GM12872 (cell line): ENCODE measurements around the gene TIA1.

ENCODE experiments used
- CTCF ChIP-seq: IDR thresholded peaks from 3 replicates; pipeline ENCODE4 v1.5.1; 2011; ENCODE audit warnings: low read depth, mild to moderate bottlenecking, low read length, moderate library complexity; ENCODE audit not compliant: insufficient read depth

The TIA1 gene

GRCh38 chr2:70233926-70234325 is 14.5 kb downstream of the TIA1 start:
- no peak for TF ChIP-seq CTCF

DNA sequence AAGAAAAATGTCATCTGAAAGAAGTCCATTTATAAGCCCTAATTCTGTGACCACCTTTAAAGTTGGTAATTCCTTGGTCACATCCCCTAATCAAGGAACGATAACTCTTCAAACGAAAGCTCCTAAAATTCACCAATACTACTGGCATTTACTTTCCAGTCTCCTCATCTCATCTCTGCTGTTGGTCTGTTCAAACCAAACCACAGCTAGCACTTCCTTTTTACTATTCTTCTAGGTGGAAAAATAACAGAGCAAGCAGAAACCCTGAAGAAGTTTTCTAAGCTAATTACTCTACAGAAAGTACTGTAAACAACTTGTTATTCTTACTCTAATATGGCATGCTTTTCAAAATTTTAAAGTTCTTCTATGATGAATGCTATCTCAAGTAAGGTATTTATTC is 21.6 kb downstream of the TIA1 start:
- no peak for TF ChIP-seq CTCF

DNA sequence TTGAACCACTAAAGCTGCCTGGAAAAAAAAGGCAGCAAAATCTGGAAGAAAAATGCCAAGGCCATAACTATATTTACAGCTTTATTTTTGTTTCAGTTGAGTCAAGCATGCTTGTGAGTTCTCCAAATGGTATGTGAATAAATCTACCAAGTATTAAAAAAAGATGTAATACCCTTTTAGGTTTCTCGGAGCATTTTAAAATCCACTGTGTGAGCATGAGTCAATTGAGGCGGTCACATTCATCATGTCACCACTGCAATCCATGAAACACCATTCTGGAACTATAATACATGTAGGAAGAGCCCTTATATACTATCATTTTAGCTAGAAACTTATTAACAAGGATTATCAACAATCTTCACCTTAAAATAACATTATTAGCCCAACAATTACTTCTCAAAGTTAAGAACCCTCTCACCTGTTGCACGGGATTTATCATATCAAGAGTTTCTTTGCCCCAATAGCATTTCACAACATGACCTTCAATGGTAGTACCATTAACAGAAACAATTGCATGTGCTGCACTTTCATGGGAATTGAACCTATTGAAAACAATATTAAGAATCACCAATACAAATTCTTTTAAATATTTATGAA is 33.4 kb downstream of the TIA1 start:
- TF ChIP-seq CTCF = no peak

GRCh38 chr2:70214365-70214764 is 34.1 kb downstream of the TIA1 start:
- TF ChIP-seq CTCF = no peak

DNA sequence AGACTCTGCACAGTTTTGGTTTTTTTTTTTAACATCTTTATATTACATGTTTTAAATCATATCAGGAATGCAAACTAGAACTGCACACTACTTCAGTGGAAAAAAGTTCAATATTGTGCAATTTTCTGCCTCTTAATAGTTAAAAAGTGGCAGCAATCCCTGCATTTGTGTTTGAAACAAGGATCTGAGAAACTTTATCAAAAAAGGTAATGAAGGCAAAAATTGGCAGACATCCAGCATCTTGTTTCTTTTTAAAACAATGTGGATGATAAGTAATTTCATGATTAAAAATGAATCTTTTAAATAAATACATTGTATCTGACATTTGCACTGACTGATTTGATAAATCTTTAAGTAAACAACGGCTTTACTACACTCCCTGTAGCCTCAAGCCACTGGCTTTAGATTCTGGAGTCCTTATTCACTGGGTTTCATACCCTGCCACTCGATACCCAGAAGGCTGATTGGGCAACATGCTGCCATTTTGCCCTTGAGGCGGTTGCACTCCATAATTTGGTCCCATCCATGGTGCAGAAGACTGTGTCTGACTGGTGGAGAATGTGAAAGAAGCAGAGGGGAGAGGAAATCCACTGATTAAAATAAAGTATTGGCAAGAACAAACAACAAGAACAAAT is 36.0 kb downstream of the TIA1 start:
- no peak for TF ChIP-seq CTCF

- no peak for TF ChIP-seq CTCF
These were observed 36.8 kb downstream of the TIA1 start for GRCh38 chr2:70211595-70211994.

- TF ChIP-seq CTCF = no peak
These were observed 44.0 kb downstream of the TIA1 start for GRCh38 chr2:70204452-70204851.
